GM11168 (cell line): Measurements from ENCODE around the gene CMTR2.

ENCODE experiments used
- in situ Hi-C: fragments of 300-500 bp; cut with MboI; formaldehyde crosslinking; loops from one replicate; pipeline ENCODE4 v1.12.0; 2022; ENCODE audit warnings: low sequenced_read_pairs; ENCODE audit not compliant: unreplicated experiment

Gene CMTR2

DNA sequence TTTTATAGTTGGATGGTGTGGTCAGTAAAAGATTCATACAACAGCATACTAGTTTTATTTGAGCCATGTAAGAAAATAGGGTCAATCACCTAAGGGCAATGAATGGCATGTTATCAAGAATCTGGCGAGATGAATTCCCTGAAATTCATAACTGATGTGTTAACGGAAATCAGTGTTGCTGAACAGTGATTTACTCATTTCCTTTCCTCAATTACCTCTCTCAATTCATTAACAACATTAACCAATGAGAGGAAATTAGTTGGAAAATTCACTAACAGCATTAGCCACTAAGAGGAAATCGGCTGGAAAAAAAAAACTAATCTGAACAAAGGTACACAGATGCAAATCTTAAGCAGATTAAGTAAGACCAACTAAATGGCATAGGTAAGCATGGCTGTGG lies 6.3 kb downstream of the CMTR2 start:
- in situ Hi-C loops: no loop called here

DNA sequence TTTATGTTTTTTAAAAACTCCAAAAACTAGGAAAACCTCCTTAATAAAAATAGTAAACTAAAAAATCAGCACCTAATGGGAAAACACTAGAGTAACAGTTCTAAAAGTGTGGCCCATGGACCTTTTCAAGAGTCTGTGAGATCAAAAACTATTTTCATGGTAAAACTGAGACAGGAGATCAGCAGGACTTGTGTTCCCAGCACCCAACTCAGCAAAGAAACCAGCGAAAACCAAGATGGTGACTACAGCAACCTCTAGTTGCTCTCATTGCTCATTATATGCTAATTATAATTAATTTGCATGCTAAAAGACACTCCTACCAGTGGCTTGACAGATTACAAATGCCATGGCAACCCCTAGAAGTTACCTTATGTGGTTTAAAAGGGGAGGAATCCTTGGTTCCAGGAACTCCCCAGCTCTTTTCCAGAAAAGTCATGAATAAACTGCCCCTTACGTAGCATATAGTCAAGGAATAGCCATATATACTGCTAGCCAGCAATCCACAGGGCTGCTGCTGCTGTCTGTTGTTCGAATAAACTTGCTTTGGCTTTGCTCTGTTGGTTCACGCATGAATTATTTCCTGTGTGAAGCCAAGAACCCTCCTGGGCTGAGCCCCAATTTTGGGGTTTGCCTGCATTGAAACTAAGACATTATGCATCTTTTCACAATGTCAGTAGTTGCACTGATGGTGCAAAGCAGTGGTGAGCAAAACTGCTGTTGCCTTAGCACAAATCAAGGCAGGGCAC lies 12.4 kb downstream of the CMTR2 start:
- in situ Hi-C loops: no loop called here

DNA sequence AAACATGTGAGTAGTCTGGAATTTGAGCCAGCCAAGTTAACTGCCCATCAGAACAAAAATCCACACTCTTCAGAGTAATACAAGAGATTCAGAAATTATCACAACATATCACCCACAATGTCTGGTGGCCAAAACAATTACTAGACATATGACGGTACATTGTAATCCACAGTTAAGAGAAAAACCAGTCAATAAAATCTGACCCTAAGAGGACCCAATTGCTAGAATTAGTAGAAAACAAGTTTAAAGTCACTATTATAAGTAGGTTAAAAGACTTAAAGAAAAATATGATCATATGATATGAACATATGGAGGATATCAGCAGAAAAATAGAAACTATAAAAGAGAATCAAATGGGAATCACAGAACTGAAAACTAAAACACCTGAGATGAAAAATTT lies 15.8 kb downstream of the CMTR2 start:
- in situ Hi-C loops: no loop called here

DNA sequence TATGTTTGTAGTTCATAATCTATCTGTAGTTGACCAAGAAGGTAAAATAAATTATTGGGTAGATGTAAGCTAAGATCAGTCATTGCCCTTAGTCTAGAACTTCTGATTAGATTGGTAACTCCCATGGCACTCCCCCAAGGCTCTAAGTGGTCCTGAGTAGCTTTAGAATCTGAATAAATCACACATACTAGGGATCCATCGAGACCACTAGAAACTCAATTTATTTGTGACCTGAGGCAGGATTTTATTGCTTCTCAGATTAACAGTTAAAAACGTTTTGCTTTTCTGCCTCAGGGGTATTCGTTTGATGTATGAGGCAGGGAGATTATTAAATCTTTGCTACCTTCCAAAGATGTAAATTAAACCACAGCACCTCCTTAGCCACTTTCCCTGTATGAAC lies 24.9 kb downstream of the CMTR2 start:
- in situ Hi-C loops: no loop called here

DNA sequence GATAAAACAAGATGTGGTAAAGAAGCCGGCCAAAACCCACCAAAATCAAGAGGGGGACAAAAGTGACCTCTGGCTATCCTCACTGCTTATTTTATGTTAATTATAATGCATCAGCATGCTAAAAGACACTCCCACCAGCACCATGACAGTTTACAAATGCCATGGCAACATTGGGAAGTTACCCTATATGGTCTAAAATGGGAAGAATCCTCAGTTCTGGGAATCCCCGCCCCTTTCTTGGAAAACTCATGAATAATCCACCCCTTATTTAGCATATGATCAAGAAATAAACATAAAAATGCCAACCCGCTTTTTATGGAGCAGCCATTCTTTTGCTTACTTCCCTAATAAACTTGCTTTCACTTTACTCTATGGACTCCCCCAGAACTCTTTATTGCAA lies 25.6 kb downstream of the CMTR2 start:
- in situ Hi-C loops: no loop called here

DNA sequence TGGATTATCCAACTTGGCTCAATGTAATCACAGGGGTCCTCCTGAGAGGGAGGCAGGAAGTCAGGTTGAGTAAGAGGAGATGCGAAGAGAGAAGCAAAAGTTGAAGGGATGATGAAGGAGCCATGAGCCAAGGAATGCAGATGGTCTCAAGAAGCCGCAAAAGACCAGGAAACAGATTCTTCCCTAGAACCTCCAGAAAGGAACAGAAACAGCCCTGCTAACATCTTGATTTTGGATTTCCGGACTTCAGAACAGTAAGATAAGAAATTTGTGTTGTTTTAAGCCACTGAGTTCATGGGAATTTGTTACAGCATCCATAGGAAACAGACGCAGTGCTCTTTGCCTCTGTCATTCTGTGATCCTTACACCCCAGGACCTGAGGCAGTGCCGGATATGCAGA lies 26.8 kb downstream of the CMTR2 start:
- in situ Hi-C loops: no loop called here

DNA sequence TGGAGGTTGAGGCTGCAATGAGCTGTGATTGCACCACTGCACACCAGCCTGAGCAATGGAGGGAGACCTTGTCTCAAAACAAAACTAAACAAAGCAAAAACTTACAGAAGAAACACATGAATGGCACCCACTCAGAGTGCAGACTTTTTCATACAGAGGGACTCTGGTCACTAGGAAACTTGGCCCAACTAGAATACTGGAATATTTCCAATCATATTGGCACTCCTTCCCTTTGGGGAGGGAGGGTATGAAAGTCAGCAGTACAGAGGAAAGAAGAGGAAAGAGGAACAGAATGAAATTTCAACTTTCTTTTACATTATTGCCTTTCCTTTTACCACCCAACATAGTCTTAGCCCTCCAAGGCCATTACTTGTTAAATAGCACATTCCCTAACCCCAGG lies 28.2 kb downstream of the CMTR2 start:
- in situ Hi-C loops: no loop called here

DNA sequence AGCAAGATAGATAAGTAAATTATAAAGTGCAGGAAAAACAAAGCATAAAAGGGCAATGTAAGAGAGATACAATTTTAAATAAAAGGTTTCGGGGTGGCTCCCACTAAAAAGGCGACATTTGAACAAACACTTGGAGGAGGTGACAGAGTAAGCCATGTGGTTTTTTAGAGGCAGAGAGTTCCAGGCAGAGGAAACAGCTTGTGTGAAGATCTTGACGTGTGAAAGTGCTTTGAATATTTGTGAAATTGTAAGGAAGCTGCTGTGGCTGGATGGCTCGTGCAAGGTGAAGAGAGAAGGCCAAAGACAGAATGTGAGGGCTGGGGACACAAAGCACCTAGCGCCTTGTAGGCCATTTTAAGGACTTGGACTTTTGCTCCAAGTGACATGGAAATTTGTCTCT lies 30.1 kb downstream of the CMTR2 start:
- in situ Hi-C loops: no loop called here

DNA sequence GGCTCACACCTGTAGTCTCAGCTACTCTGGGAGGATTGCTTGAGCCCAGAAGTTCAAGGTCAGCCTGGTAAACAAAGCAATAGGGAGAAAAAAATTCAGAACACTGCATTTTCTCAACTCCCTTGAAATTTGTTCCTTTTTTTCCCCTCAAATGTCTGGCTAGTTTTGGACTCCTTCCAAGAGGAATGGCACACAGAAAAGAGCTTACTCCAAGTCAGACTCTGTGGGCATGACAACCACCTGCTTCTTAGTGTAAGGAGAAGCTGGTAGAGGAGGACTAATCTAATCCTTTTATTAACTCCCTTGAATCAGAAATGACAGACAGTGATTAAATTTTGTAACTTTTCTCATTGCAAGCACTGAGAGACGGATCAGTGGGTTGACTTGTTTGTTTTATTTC lies 30.8 kb downstream of the CMTR2 start:
- in situ Hi-C loops: no loop called here

DNA sequence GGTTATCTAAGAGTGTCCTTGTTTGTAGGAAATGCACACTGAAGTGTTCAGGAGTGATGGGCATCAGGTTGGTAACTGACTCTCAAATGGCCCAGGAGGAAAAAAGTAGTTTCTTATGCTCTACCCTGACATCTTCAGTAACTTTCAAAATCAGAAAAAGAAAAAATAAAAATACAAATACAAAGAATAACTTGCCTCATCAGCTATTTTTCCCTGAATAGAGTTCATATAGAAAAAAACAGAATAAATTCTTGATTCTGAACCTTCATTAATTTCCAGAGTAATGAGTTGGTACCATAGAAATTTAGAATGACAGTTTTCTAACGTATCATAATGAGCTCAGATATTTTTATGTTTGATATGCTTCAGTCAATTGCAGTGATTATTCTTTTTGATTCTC lies 31.4 kb downstream of the CMTR2 start:
- in situ Hi-C loops: no loop called here

DNA sequence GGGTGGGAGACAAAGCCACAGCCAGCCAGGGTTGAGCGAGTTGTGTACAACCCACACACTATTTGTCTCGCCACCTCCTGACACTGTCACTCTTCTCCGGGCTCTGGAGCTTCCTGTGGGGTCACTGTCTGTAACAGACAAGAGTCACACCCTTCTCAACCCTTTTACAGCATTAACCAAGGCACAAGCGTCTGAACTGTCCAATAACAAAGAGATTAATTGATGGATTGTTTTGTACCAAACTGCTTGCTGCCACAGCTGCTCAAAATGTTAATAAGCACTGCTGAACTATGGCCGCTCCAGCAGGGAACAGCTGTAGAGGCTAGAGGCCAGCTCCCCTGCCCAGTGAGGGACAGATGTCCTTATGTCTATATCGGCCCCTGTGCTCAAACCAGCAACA lies 33.5 kb downstream of the CMTR2 start:
- in situ Hi-C loops: no loop called here

DNA sequence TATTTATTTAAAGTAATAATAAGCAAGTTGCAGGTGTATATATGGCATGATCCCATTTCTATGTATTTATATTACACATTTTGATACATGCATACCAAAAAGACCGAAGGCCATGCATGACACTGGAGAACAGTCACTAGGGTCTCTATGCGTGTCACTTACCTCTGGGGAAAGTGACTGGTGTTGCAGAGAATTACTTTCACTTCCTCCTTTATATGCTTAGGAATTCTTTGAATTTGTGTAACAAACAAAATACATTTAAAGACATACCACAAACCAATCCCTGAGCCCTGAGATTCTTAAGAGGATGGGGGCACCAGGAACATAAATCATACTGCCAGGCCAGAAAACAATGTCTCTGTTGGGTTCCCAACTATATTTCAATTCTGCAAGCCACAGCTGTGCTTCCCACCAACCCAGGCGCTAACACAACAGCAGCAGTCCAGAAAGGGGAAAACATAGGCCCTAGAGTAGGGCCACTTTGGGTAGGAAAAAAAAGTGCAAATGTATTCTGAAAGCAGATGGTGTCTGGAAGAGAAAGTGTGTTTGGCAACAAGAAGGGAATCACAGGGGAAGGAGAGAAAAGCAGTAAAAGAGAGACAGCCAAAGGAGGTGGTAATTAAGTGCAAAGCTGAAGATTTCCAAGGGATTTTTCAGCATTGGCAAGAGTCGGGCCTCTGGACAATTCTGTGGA lies 34.2 kb downstream of the CMTR2 start:
- in situ Hi-C loops: no loop called here

DNA sequence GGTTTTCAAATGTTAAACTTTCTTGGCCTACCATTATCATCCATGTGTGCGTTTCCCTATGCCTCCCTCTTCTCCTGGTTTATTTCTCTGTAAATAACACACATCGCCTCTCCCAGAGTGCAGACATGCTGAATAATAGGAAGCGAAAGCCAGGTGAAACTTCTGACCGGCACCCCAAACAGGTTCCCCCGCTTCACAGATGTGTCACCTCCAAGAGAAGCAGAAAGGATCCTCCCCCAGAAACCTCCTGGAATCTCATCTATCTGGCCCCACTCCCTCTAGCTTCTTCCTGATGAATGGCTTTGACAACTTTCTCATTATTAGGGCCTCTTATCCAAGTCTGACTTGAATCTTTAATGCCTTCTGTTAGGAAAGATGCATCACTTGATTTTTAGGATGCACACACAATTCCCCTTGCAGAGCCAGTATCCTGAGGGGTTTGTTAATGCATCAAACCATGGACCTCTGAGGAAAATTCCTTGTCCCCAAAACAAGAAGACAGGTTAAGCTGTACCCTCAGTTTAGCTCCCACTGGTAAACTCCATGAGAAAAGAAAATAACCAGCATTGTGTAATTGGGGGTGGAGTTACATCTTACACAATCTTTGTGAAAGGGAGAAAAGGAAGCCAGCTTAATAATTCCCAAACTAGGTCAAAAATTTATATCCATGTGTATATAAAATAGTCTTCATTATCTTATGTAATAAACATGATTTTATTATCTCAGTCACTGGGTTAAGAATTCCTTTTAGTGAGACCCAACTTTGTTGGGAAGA lies 38.6 kb downstream of the CMTR2 start:
- in situ Hi-C loops: no loop called here

DNA sequence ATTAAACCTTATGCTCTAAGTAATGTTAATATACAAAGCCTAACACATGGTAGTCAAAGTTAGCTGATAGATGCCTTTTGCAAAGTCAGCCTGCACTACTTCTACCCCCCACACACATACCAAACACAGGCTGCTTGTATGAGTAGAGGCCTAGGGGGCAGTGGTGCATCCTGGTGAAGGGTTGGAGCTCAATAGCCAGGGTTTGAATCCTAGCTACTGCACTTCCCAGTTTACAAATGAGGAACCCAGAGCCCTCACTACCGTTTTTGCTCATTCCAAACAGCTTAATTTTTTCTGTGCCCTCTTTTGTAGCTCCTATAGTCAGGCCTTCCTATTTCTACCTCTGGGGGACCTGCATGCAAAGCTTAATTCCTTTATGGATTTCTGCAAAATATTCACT lies 39.8 kb downstream of the CMTR2 start:
- in situ Hi-C loops: no loop called here

DNA sequence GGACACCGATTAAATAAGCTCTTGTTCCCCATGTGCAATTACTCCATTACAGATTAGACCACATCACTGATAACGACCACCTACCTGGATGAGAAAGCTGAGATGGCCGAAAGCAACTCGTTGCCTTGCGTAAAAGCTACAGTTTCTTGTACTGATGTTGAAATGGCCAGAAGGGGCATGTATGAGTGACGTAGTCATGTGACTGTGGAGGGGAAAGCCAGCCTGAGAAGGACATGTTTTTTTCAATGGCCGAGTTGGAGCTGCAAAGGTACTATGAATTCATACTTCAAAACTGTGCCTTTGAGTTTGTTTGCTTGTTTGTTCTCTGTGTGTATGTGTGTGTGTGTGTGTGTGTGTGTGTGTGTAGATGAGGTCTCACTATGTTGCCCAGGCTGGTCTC lies 41.7 kb downstream of the CMTR2 start:
- in situ Hi-C loops: no loop called here

DNA sequence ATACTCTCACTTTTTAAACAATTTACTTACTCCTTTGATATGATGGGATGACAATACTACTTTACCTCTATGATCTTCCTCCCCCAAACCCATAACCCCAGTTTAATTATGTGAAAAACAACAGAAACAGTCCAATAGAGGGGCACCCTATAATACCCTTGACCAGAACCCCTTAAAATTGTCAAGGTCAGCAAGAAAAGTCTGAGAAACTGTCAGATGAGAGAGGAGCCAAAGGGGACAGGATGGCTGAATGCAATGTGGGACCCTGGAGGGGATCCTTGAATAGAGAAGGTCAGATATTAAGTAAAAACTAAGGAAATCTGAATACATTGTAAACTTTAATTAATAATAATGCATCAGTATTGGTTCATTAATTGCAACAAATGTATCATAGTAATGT lies 42.9 kb downstream of the CMTR2 start:
- in situ Hi-C loops: no loop called here

DNA sequence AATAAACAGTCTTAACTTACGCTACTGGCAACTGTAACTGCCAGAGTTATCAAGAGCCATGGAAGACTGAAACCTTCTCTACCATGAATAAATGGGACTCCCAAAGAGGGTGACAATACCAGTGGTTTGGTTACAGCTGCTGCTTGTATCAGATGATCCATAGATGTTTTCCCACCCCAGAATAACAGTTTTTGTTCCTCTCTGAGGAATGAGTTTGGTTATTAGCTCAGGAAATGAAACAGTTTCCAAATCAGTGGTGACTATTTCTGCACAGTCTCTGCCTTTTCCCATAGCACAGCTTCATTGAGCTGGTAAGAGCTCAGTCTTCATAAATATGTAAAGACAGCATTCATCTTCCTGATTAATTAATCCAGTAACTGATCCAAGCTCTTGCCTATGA lies 44.7 kb downstream of the CMTR2 start:
- in situ Hi-C loops: no loop called here

DNA sequence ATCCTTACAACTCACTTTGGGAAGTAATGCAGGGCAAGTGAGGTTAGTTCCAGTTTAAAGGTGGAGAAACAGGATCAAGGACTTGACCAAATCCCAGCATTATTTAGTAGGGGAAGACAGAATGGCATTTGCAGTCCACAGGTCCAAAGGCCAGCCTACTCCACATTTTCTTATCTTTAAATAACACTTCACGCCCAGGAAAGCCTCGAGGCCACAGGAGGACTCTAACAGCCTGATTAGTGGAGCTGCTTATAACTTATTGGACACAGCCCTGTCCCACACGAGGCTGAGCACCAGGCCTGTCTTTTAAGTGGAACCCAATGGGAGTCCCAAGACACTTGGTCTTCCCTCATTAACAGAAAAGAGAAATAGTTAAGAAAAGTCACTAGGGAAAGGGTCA lies 46.6 kb downstream of the CMTR2 start:
- in situ Hi-C loops: no loop called here

DNA sequence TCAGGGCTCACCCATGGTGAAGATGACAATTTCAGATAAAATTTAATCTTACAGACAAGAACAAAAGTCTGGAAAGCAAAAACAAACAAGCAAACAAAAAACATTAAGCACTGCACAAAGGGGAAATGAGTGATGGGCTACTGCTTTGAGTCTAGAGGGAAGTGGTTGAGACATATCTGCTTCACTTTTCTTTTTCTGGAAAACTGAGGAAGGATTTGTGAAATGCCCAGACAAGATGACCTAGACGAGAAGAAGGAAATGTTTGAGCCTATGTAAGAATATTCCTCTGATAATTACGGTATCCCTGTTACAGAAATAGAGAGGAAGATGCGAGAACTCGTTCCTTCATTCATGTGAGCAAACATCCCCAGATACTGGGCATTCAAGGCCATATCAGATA lies 47.2 kb downstream of the CMTR2 start:
- in situ Hi-C loops: no loop called here
